HG02973 (cell line): ENCODE data around the gene KCNAB2.
"Not testable (repeated sequence)": the region's sequence is repeated elsewhere in the genome, so short reads cannot be mapped to it uniquely, and the experiment has no call there.

Source experiments
- ATAC-seq: cut with Tn5 transposase; IDR thresholded peaks from one replicate; pipeline ENCODE4 v1.9.1; 2021; ENCODE audit warnings: moderate library complexity; ENCODE audit not compliant: unreplicated experiment

The KCNAB2 gene

DNA sequence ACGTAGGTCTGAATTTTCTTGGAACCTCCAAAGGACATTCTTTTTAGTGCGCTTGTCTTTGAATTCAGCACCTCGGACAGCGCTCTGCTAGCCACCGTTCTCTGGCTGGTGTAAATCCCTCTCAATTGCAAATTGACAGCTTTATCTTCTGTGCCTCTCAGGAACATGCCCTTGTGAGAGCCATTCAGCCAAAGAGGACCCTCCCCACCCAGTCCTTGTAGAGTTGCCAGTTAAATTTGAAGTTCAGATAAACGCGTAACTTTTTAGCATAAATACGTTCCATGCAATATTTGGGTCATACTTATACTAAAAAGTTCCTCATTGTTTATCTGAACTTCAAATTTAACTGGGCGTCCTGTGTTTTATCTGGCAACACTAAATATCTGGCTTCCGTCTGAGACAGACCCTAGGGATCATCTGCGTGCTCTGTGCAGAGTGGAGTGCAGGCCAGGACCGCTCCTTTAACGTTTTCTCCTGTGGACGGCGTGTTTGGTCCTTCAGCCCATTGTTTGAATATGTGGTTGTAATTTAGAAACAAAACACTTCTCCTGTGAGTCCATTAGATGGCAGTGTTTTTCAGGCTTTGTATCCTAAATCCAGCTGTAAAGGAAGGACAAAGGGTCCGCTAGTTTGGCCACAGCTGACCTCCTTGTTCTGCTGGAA, 7.0 kb downstream of the KCNAB2 start:
- ATAC-seq: no peak

GRCh38 chr1:6053206-6053546, 7.5 kb downstream of the KCNAB2 start:
- no peak for ATAC-seq

DNA sequence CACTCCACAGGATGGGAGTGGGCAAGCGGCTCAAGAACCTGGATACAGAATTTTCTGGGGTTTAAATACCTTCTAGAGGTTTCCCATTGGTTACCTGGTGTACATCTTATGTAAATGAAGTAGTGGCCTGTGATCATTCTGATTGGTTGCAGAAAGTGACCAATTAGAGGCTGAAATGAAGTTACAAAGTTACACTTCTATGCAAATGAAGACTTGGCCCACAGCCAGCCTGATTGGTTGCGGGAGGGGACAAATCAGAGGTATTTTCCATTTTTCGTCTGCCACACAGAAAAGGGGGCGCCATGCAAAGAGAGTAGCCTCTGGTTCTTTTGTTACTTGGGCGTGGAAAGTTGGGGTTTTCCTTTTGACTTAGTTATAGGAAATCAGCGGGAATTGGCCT, 8.9 kb downstream of the KCNAB2 start:
- ATAC-seq: no peak

DNA sequence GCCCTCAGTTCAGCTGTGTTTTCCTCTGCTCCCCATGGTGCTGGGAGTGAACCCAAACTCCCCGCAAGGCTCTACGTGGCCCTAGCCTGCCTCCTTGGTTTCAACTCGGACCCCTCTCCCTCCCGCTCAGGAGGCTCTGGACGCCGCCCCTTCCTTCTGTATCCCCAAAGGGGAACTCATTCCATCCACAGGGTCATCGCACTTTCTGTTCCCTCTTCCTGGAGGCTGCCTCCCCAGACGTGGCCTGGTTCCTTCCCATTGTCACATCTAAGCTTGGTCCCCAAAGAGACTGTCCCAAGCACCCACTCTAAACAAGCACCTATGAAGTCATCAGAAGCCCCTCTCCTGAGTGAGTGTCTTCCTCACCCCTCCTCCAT, 10.9 kb downstream of the KCNAB2 start:
- no peak for ATAC-seq

DNA sequence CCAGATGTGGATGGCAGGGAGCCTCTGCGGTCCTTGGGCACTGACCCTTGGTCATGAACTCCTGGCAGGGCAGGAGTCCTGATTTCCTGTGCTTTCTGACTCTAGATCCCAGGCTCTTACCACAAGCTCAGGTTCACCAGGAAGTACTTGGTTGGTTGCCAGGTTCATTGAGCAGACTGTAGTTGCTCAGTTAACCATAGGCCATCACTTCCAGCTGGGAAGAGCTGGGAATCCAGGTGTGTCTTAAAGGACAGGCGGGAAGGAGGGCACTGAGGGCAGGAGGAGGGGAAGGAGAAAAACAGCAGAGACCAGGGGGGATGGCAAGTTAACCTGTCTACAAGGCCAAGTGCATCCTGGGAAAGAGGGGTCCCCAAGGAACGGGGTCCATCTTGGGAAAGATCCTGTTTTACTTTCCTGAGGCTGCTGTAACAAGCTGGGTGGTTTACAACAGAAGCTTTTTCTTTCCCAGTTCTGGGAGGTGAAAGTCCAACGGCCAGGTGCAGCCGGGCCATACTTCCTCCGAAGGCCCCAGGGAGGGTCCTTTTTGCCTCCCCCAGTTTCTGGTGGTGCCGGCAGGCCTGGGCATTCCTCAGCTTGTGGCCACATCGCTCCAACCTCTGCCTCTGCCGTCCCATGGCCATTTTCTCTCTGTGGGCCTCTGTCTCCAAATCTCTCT, 11.6 kb downstream of the KCNAB2 start:
- ATAC-seq: no peak

- no peak for ATAC-seq
Observed at GRCh38 chr1:6059866-6060265, 14.2 kb downstream of the KCNAB2 start.

DNA sequence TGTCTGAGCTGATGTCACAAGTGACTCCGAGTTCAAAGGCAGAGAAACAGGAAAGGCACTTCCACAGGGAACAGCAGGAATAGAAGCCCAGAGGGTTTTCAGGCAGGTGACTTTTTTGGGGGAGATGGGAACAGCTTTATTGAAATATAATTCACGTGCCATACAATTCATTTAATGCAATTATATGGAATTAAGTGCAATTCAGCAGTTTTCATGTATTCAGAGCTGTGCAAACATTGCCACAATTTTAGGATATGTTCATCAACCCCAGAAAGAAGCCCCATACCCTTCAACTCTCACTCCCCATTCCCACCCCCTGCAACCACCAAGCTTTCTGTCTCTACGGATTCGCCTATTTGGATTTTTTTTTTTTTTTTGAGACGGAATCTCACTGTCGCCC, 17.0 kb downstream of the KCNAB2 start:
- no peak for ATAC-seq

DNA sequence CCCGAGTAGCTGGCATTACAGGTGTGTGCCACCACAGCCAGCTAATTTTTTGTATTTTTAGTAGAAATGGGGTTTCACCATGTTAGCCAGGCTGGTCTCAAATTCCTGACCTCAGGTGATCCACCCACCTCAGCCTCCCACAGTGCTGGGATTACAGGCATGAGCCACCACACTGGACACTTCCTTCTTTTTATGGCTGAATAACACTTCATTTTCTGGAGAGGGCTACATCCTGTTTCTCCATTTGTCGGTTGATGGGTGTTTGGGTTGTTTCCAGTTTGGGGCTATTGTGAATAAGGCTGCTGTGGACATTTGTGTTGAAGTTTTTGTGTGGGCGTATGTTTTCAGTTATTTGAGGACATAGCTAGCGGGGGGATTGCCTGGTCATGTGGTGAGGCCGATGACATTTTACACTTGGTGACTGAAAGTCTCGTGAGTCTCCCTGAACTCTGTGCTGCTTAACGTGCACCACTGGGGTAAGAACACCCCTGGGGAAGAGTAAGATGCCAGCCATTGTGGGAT, 17.9 kb downstream of the KCNAB2 start:
- not testable (repeated sequence) for ATAC-seq

DNA sequence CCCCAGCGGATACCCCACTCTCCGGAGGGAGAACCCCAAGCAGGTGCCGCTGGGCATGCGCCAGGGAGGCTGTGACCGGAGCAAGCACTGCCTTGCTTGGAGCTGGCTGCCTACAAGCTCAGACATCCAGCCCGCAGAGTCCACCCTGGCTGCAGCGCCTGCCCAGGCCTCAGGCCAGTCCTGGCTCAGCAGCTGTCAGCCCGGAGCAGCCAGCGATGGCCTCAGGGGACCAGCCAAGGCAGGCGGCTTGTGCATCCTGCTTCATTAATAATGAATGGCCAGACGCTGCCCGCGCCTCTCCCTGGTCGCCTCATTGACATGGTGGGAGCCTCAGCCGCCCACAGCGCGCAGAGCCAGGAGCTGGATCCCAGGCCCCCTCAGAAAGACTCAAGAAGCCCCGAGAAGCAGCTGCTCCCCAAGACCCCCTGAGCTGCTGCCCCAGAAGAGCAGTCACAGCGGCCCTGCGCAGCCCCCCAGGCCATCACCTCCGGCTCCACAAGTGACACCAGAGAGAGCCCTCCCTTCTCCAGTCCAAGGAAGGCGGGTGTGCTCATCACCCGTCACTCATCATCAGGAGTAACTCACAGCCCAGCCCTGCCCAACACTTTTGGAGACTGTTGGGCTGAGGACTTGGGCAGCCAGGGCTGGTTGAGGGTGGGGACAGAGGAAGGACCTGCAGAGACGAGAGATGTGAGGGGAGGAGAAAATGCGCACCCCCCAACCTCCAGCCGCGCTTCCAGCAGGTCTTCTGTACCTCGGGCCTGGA, 19.6 kb downstream of the KCNAB2 start:
- no peak for ATAC-seq

DNA sequence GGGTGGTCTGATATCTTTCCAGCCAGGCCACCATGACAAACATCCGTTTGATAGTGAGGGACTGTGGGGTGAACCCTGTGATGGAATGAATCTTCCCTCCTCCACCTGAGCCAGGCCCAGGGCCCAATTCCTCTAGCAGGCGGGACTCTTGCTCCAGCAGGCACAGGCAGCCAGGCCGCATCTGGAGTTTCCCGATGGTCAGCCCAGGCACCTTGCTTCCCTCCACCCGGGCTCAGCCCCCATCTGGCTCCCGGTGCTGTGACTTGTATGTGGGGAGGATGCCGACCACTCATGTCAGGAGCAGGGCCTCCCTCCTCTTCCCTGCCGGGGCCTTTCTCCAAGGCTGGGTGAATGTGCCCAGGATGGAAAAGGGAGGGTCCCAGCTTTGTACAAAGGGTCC, 21.0 kb downstream of the KCNAB2 start:
- ATAC-seq: no peak

DNA sequence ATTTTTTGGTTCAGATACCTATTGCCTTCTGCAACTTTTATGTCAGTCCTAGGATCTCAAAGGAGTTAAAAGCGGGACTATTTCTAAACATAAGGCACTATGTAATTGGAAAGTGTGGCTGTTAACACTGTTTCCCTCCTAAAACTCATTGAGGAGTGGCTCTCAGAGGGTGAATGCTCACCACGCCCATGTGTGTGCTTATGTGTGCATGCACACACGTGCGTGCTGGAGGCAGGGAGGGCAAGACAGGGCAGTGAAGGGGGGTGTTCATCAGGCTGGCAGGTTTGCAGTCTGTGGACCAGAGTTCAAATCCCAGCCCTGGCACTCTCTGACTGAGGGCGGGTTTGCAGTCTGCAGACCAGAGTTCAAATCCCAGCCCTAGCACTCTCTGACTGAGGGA, 22.4 kb downstream of the KCNAB2 start:
- no peak for ATAC-seq

DNA sequence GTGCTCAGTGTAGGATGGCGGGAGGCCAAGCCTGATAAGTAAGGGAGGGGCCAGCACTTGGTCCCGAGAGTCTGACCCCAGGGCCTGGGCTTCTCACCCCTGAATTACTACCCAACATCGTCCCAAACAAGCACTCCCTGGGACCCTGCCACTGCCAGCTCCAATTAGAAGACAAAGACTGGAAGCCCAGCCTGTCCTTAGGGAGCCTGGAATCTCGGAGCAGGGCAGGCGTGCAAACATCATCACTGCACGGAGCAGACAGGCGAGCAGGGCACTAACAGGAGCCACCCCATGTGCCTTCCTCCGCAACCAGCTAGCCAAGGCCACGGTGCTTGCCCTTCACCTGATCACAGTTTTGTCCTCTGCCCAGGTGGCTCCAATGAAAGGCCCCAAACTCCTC, 23.2 kb downstream of the KCNAB2 start:
- no peak for ATAC-seq

DNA sequence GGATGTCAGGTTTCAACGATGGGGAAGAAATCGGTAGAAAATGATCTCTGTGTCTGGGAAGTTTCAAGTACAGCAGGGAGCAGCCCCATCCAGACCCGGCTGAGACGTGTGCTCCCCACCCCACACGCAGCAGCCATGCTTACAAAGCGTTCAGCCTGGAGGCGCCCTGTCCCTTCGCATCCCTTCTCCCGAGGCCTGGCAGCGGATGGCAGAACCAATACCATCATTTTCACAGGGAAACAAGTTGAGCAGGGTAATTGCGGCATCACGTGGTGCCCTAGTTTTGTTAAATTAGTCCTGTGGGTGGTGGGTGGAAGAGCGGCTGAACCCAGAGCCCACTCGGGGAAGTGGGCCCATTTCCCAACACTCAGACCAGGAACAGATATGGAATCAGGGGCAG, 23.9 kb downstream of the KCNAB2 start:
- no peak for ATAC-seq

DNA sequence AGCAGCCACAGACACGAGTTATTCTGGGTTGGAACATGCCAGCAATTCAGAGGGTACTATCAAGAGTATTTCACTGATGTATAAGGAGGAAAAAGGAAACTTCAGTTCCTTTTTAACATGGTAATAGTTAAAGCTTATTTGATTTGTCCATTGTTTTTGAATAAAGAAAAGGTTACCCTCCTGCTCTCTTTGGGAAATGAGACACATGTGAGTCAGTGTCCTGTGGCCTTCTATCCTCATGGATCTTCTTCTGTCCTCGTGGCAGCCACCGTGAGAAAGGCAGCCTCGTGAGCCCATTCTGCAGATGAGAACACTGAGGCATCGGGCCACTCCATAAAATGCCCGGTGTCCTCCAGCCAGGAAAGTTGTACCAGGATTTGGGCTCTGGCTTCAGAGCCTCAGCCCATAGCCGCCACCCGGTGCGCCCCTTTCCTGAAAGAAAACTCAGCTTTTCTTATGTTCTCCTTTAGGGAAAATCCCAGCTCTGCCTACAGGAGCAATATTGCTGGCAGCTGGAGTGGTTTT, 24.8 kb downstream of the KCNAB2 start:
- ATAC-seq: no peak

GRCh38 chr1:6071219-6071618, 25.5 kb downstream of the KCNAB2 start:
- no peak for ATAC-seq

DNA sequence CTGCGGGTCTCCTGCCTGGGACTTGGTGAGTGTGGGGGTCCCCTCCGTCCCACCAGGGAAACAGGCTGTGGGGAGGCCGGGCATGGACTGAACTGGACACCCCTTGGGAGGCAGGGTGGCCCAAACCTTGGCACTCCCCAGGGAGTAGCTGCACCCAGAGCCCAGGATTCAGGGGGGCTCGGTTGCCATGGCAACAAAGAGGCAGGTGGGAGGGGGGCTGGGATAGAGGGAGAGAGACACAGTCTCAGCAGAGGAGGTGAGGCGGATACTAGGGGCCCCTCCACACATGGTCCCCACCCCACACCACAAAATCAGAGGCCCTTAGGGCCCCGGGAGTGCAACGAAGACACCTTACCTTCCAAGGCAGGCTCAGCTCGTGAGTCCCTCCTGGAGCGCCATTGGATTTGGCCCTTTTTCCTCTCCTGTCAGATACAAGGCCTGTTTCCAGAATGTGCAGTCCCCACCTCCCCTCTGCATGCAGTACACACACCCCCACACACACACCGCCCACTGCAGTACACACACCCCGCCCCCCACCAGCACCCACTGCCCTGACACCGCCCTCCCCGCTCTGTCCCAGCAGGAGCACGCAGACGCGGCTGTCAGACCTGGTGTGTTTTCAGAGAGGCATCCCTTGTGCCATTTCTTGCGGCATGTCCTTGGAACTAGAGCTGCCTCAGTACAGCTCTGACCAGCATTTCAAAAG, 27.2 kb downstream of the KCNAB2 start:
- ATAC-seq: no peak

DNA sequence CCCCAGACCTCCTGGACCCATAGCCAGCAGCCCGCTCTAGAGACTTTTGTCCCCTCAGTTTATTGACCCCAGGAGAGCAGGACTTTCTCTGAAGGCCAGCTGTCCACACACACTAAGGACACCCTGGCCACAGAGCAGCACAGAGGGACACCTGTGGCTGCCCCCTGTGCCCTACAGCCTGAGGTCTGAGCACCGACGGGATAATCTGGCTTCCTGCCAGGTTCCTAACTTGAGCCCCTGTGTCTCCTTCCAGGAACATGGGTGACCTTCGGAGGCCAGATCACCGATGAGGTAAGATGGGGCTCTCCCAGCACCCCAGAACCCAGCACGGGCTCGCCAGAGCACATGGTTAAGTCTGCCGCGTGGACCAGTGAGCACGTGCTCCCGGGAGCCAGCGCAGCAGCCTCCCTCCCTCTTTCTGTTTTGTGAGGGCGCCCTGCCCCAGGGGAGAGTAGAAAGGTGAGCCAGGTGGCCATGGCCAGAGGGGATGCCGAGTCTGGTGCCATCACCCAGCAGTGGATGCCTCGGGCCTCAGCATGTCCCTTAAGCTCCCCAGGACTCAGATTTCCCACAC, 27.9 kb downstream of the KCNAB2 start:
- no peak for ATAC-seq

- no peak for ATAC-seq
Observed at GRCh38 chr1:6074192-6074901, 28.7 kb downstream of the KCNAB2 start.

DNA sequence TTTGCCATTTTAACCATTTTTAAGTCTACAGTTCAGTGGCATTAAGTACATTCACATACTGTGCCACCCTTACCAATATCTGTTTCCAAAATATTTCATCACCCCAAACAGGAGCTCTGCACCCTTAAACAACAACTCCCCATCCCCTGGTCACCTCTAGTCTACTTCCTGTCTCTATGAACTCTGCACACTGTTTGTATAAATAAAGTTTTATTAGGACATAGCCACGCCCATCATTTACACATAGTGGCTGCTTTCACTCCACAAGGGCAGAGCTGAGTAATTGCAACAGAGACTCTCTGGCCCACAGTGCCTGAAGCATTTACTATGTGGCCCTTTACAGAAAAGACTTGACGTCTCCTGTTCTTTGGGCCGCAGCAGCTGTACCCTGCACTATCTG, 30.1 kb downstream of the KCNAB2 start:
- no peak for ATAC-seq

GRCh38 chr1:6077061-6077460, 31.4 kb downstream of the KCNAB2 start:
- not testable (repeated sequence) for ATAC-seq
